ENCODE results near the gene SPATA20. TPM values are rescaled to one million over a fixed set of nuclear protein-coding genes. Genes with fewer than 3 reads are reported as not detected.

SPATA20 gene
- total RNA-seq, 1 donor from 2014 or later, result 463 TPM

GRCh38 chr17:50584116-50584515 lies 37.1 kb downstream of the SPATA20 start:
- intact Hi-C loops (cut with DNase I), result no loop called here
- Histone ChIP-seq H3K4me1 (peaks cover 2 to 6% of the 10 kb centered on the region in 2 donors), H3K36me3 (no peaks in the 10 kb centered on the region), H3K4me3 (no peak overlapping the region), H3K9me3 (no peaks in the 10 kb centered on the region), H3K27ac (no peak overlapping the region), H3K27me3 (peaks cover 4% of the 10 kb centered on the region)
- DNase-seq (ENCODE audit: low spot score in 2 of 2), result no peak
- no peak for TF ChIP-seq CTCF (IDR thresholded peaks at IDR 0.05)

GRCh38 chr17:50584749-50585148 lies 37.8 kb downstream of the SPATA20 start:
- Histone ChIP-seq H3K27ac (no peak overlapping the region), H3K4me3 (no peak overlapping the region), H3K36me3 (no peaks in the 10 kb centered on the region), H3K9me3 (no peaks in the 10 kb centered on the region), H3K4me1 (peaks cover 5 to 12% of the 10 kb centered on the region in 2 donors), H3K27me3 (peaks cover 4% of the 10 kb centered on the region)
- no peak for DNase-seq (ENCODE audit: low spot score in 2 of 2)
- no peak for TF ChIP-seq CTCF (IDR thresholded peaks at IDR 0.05)
- intact Hi-C loops (cut with DNase I), result no loop called here

GRCh38 chr17:50585346-50585745 lies 38.4 kb downstream of the SPATA20 start:
- H3K4me3 ChIP-seq, result no peak overlapping the region
- H3K27ac ChIP-seq, result no peak overlapping the region
- DNase-seq (ENCODE audit: low spot score in 2 of 2), result no peak
- no peak for TF ChIP-seq CTCF (IDR thresholded peaks at IDR 0.05)
- no peaks in the 10 kb centered on the region for H3K9me3 ChIP-seq
- peaks cover 4% of the 10 kb centered on the region for H3K27me3 ChIP-seq
- intact Hi-C loops (cut with DNase I), result no loop called here
- no peaks in the 10 kb centered on the region for H3K36me3 ChIP-seq
- H3K4me1 ChIP-seq, result peaks cover 5 to 18% of the 10 kb centered on the region in 2 donors

- intact Hi-C loops (cut with DNase I), result no loop called here
- no peak for TF ChIP-seq CTCF (IDR thresholded peaks at IDR 0.05)
- H3K36me3 ChIP-seq, result no peaks in the 10 kb centered on the region
- peaks cover 5 to 18% of the 10 kb centered on the region in 2 donors for H3K4me1 ChIP-seq
- H3K27me3 ChIP-seq, result no peaks in the 10 kb centered on the region
- no peak overlapping the region for H3K4me3 ChIP-seq
- DNase-seq (ENCODE audit: low spot score in 2 of 2), result no peak
- H3K9me3 ChIP-seq, result no peaks in the 10 kb centered on the region
- H3K27ac ChIP-seq, result no peak overlapping the region
These were observed 38.9 kb downstream of the SPATA20 start for GRCh38 chr17:50585891-50586290.

- Histone ChIP-seq H3K36me3 (no peaks in the 10 kb centered on the region), H3K4me1 (peaks cover 5 to 18% of the 10 kb centered on the region in 2 donors), H3K9me3 (no peaks in the 10 kb centered on the region), H3K27me3 (no peaks in the 10 kb centered on the region), H3K27ac (no peak overlapping the region), H3K4me3 (no peak overlapping the region)
- intact Hi-C loops (cut with DNase I), result no loop called here
- DNase-seq (ENCODE audit: low spot score in 2 of 2), result no peak
- TF ChIP-seq CTCF (IDR thresholded peaks at IDR 0.05), result no peak
These were observed 39.7 kb downstream of the SPATA20 start for GRCh38 chr17:50586421-50587247.
